ENCODE data around the gene ADK. TPM values are rescaled to one million over a fixed set of nuclear protein-coding genes. Genes with fewer than 3 reads are reported as not detected.
"Not testable (repeated sequence)": the region's sequence is repeated elsewhere in the genome, so short reads cannot be mapped to it uniquely, and the experiment has no call there.

The ADK gene
- total RNA-seq, 1 donor from 2014 or later: 8.4 TPM

DNA sequence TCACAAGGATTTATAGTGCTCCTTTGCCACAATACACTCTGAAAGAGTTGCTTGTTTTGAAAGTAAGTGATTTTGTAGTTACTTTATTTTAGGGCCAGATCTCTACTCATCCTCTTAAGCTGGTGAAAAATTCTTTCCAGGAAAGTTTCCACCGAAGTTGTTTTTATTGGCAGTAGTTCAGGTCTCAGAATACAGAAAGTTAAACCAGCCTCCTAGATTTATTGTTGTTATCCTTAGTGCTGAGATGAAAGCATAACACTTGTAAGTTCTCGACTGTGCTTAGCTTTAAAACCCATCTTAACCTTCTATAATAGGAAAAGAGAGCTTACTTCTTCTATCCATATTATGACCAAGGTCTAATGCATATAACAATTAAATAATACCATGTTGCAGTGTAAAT lies 5.9 kb upstream of the ADK start:
- peak; percentile 97 for DNase-seq (ENCODE audit: low spot score)

DNA sequence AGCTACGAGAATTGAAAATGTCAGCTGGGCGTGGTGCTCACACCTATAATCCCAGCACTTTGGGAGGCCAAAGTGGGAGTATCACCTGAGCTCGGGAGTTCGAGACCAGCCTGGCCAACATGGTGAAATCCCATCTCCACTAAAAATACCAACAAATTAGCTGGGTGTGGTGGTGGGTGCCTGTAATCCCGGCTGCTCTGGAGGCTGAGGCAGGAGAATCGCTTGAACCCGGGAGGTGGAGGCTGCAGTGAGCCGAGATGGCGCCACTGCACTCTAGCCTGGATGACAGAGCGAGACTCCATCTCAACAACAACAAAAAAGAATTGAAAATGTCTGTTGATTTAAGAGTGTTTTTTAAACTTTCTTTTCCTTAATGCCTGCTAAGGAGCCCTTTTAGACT lies 4.0 kb upstream of the ADK start:
- not testable (repeated sequence) for DNase-seq (ENCODE audit: low spot score)

DNA sequence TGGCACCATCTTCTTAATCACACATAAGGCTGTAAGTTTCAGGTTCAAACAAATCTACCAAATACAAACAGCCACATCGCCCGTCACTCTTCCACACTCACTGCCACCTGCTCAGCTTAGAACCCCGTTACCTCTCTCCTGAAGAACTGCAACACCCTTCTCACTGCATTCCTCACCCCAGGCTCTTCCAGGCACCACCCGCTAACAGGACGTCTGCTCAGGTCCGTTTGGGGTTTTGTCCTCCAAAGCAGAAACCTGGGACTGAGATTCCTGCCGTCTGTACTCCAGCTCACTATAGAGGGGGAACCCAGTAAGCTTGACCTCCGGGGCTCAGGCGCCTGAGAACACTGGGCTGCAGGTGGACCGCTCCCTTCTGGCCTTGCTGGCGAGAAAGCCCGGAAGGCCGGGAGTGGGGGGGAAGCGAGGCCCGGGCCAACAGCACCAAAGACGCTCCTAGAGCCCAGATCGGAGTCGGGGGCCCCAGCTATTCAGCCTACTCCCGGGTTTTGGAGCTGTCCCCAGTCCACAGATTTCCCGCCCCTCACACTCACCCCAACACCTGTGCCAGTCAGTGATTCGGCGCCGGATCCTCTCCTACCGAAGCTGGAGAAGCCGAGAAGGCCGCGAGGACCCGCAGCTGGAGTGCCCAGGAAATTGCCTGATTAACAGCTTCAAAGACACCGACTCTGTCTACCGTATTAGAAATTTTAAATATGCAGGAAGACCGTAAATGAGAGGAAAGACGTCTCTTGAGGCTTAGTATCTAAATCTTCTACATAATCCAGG lies 624 bp upstream of the ADK start, which contains the start of gene AP3M1:
AP3M1 (minus strand) TSS at position 625 of the 786 bp plus-strand sequence. CDS start 12,449 bp downstream, outside the sequence.
- no peak for DNase-seq (ENCODE audit: low spot score)

DNA sequence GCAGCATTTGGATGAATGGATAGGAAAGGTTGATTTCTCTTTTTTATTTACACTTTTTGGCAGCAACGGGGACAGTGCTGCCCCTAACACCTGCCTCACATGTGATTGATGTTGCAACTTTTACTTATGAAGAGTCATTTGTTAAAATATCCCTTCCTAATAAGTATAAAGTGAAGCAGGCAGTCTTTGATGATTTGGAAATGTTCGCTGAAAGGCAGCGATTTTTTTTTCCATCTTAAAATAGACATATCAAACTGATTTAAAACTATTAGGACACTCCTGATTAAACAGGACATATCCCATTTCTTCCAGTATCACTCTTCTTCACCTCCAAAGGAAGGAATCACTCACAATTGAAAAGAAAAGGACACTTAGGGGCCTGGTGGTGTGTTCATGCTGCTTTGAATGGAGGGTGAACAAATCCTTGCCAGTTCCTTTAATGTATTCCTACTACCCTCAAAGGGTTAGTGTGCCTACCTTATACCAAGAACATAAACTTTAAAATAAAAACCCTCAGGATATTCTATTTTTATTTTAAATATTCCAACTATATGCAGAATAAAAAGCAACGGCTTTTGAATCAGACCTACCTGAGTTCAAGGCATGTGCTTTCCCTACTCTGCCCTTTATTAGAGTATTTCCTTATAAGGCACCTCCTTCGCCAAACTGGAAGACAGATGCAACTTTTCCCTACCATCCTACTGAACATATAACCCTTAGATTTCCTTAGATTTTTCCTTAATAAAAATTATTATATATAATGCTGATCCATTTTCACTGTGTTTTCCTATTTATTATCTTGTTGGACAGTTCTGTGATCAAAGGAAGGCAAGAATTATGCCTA lies 1.1 kb downstream of the ADK start:
- no peak for DNase-seq (ENCODE audit: low spot score)

DNA sequence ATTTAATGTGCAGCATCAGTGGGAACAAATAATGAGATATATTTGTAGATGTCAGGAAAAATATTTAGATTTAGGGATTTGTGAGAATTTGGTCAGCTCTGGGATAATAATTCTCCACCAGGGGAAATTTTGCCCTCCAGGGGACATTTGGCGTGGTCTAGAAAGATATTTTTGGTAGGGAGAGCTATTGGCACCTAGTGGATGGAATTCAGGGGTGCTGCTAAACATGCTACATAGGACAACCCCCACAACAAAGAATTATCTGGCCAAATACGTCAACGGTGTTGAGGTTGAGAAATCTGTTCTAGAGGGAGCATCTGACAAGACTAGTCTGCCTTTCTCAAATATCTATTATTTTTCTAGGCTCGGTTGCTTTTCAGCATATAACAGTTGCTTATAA lies 2.1 kb downstream of the ADK start:
- DNase-seq (ENCODE audit: low spot score): peak; percentile 38

DNA sequence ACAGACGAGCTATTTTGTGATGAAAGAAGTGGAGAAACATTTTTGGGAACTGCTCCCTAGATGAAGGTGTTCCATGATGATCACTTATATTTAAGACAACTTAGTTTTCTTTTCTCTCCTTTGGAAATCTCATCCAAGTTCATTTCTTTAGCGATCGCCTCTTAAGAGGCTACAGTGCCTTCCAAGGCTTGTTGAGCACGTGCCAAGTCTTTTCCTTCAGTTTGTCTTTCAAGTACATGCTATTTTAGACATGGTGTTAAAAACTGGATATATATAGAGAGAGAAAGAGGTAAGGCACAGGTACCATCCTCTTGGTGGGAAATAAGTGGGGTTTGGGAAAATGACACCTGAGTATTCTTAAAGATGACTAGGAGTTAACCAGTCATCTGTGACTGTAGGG lies 2.7 kb downstream of the ADK start:
- DNase-seq (ENCODE audit: low spot score): no peak

DNA sequence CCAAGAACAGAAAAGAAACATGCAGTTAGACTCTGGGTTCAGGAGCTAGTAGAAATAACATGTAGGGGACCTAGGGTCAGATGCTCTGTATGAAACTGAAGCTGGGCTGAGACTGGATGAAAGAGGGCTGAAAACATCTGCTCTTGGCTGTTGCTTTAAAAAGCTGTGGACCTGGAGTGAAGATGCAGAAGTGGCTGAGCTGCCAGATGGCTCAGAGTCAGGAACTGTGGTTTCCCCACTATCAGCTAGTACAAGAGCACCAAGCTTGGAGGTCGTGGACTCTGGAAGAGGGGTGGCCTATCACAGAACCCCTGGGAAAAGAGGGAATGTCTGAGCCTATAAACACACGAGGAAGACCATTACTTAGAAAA lies 5.9 kb downstream of the ADK start:
- peak; percentile 55 for DNase-seq (ENCODE audit: low spot score)

DNA sequence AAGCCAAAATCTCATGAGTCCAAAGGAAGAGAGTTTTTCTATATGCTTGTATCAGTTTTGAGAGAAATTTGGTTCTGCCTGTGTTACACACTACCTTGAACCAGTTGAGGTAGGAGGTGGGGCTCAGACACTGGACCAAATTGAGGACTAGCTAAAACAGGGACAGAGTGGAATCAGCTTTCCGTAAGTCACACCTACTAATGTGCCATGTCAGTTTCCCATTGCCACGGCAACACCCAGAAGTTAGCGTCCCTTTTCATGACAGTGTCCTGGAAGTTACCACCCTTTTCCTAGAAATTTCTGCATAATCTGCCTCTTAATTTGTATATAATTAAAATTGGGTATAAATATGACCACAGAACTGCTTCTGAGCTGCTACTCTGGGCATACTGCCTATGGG lies 9.0 kb downstream of the ADK start:
- DNase-seq (ENCODE audit: low spot score): no peak

DNA sequence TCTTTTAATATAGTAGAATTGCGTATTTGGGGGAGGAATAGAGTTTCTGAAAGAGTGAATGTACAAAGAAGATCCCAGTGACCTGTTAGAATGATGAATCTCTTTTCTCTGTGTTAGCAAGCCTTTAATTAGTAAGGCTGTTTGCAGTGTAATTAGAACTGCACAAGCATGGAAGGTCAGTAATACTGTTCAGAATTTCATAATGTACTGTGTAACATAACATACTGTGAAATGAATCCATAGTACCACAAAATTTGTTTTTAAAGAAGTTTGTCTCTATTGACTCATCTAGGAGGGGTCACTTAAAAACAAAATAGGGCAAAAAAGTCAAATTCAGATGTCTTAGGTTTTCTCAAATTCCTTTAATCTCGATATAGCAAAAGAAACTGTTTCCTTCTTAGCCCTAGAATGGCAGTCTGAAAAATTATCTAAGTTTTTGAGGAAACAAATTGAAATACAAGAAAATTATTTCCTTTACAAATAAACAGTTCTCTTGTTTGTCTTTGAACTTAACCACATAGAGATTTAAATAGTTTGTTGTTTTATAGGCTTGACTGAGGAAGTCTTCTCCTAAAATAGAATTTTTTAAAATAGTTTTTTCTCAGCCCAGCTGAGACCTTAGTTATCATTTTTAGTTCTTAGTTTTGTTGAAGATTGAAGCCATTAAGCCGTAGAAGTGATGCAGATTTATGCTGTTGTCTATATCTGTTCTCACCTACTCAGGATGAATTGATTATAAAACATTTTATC lies 12.5 kb downstream of the ADK start:
- DNase-seq (ENCODE audit: low spot score): no peak

DNA sequence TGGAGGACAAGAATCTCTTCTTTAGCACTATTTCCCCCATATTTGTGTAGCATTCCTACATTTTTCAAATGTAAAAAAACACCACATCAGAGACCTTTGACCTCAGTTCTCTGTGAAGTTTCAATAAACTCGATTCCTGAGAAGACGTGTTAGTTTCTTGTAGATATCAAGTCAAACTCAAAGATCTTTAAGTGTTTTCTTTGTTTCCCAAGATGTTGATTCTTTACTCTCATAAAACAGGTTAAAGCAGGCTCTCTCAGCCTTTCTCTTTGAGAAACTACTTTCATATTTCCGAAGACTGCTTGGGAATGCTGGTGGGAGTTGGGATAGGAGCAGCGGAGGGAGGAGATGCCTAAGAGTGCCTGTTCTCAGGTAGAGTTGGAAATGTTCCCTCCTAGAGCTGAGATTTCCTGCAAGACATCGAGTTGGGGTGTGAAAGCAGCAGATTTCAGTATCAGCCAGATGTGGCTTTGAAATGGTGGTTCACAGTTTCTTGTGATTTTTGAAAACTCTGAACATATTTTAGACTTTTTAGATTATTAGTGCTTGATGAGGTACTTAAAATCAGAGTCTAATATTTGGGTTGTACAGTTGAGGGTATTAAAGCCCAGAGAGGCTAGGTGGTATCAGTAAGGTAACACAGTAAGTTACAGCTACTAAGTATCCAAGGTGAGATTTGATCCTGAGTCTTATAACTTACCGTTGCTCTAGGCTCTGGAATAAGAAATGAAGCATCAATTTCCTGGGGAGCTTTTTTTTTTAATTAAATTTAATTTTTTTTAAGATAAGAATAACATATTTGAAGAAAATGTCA lies 13.9 kb downstream of the ADK start:
- no peak for DNase-seq (ENCODE audit: low spot score)

DNA sequence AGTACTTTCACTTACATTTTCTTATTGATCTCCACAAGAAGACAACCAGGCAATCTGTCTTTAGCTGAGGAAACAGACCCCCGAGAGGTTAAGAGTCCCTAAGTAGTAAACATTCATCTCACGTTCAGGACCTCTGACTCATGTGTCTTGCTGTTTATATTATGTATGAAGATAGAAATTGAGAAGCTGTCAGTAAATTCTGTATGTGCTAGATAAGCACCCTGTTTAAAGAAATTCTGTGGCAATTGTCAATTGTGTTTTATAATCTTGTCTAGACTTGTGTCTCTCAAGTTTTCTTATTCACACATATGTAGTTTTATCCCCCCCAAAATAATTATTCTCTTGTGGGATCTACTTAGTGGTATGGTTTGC lies 14.5 kb downstream of the ADK start:
- DNase-seq (ENCODE audit: low spot score): no peak

DNA sequence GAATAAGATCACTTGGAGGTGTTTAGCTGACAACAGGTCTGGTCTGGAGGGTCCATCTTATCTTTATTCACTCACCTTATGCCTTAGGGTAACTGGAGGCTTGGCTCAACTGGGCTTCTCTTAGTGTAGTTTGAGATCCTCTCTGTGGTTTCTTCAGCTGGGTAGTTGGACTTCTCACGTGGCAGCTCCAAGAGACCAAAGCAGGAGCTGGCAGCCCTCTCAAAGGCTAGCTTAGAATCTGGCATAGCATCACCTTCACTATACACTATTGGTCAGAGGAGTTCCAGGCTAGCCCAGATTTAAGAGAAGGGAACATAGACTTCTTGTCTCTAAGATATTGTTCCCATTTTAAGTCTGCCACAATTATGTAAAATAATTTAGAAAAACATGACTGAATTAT lies 16.4 kb downstream of the ADK start:
- no peak for DNase-seq (ENCODE audit: low spot score)

DNA sequence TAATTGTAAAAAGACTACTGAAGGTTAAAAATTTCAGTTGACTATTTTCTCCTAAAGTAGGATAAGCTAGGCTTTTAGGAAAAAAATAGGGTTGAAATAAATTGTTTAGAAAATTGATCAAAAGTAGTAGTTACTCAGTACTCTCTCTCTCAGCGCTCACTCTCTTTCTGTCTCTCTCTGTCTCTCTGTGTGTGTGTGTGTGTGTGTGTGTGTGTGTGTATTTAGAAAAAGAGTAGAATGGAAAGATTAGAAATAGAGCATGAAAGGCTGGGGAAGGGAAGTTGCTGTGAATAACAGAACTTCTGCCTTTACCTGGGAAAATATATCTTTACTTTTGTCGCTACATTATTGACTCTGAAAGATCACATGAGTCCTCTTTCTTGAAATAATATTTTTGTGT lies 20.6 kb downstream of the ADK start:
- no peak for DNase-seq (ENCODE audit: low spot score)

DNA sequence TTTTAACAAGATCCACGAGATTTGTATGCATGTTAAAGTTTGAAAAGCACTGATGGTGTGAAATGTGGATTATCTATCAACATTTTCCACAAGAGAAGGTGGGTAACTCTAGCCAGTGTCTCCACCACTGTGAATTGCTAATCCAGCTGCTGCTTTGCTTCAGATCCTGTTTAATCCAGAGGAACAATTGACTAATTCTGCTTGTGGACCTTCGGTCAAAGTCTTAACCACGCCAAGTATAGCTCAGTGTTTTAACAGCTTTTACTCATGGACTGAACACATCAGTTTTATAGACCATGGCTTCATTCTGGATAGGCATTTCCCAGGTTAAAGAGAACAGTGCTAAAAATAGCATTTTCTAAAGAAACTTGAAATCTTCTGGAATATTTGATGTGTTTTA lies 23.5 kb downstream of the ADK start:
- no peak for DNase-seq (ENCODE audit: low spot score)

DNA sequence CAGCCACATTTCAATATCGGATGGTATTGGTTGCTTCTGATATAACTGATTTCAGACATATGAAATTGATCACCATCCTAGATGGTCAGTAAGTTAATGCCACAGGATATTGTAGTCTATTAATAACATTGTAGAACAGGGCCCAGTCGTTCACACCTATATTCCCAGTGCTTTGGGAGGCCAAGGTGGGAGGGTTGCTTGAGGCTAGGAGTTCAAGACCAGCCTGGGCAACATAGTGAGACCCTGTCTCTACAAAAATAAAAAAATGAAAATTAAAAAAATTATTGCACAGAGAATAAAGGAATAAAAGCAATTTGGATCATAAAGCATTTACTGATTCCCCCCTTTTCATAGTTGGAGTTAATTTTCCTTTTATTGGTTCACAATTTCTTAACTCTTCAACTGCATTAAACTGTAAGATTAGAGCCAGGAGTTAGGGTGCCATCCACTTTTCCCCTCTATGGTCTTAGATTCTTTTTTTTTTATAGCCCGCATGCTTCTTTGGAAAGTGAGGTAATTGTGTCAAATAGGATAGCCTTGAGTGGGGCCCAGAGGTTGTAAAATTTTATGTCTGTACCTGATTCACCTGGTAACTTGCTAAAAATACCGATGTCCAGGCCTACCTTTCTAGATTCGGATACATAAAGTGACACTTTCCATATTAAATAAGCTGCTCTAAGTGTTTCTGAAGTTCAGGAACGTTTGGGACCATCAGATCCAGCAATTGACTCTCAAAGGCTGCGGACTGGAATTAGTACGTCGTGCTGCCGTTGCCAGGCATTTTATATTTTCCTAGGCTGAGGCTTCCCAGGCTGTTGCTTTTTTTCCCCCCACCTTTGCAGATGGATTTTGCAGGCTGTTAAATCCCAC lies 24.7 kb downstream of the ADK start:
- DNase-seq (ENCODE audit: low spot score): no peak

DNA sequence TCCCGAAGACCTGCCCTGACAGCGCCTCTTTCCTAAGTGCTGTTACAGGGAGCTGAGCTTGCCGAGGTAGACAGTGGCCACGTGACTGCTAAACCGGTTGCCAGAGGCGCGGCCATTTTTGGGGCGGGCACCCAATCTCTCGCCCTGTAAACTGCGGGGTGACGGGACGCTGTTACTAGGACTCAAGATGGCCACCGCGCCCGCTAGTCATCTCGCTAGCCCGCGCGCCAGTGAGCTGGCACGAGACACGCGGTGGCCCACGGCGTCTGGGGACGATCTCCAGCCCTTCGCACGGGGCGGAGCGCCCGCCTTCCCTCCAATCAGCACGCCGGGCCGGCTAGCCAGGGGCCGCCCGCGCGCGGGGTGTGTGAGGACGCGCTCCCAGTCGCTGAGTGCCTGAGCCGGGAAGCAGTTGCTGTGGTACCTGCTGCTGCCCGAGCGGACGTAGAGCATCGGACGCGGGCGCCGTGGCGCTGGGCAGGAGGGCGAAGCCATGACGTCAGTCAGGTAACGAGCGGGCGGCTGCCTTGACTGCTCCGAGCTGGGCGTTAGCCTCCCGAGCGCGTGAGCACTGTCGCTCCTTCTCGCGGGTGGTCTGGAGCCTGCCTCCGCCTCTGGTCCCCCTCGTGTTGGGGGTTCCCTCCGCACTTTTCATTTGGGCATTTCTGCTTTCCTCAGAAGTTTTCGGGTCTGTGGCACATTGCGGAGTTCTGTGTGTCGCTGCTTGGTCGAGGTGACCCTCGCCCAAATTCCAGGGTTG lies 25.5 kb downstream of the ADK start:
- DNase-seq (ENCODE audit: low spot score): peak; percentile 91

DNA sequence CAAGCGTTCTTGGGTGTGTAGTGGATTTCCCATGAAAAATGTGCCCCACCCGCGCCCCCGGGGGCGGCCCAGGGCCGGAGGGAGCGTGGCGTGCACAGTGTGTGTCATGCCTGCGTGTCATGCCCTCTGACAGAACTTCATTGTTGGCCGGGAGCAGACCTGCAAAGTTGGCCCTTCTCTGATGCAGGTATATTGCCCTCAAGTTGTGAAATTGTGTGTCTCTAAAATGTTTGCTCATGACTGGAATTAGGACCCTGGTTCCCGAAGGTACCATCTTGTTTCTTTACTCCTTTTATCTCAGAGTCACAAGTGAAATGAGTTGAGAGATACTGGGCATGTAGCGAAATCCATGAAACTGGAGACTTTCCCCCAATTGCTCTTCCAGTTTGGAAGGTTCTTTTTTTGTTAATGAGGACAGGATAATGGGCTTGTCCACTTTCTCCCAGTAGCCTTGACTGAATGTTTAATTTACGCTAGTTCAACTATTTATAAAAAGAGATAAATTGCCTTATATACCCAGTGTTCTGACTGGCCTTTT lies 26.2 kb downstream of the ADK start:
- DNase-seq (ENCODE audit: low spot score): peak; percentile 22

DNA sequence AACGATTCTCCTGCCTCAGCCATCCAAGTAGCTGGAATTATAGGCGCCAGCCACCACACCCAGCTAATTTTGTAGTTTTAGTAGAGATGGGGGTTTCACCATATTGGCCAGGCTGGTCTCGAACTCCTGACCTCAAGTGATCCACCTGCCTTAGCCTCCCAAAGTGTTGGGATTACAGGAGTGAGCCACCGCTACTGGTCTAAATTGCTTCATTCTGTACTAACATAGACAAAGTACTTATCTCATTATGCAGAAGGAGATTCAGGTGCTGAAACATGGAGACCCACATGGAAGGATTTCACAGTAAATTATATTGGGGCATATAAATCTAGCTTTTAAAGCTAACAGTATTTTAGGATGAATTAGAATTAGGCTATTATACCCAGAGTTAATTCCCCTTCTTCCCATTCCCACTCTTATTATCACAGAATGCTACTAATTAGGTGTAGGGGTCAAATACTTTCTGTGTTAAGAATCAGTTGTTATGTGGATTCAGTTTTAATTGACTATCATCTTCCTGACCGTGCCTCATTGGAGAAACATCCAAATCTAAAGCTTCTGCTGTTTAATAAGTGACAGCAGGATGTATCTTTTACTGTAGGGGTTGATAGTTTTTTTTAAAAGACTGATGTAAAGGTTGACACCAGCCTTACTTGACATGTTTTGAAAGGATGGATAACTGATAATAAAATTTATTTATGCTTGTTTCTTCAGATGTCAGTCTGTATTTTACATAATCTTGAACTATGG lies 27.2 kb downstream of the ADK start:
- no peak for DNase-seq (ENCODE audit: low spot score)

All from umbilical cord (tissue), 2 donors.